Measurements from ENCODE around the gene MED16.

Gene MED16

DNA sequence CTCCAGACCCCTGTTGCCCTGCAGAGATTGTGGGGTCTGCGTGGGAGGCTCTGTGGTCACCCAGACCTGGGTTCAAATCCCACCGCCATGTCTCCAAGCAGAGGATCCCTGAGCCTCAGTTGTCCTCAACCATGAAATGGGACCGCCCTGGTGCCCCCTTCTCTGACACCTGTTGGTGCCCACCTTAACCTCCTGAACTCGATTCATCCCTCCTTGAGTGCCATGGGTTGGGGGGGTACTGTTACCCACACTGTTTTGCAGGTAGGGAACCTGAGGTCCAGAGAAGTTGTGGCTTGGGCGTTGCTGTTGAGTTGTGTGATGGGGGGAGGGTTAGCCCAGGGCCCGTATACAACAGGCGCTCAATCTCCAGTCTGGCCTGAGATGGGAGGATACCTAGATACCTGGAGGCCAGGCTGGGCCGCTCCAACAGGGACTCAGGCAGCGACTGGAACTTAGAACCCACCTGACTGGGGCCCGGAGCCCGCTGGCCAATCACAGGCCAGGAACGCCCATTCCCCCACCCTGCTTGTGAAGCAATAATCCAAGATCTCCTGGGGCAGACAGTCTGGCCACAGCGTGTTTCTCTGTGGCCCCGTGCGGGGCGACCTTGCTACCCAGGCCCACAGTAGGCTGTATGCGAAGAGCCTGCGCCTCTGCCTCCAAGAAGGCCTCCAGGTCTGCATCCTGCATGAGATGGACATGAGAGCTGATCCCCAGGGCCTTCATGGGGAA, 35.6 kb upstream of the MED16 start:
- DNase-seq (ENCODE audit: low spot score): no peak

GRCh38 chr19:927780-928401, 34.9 kb upstream of the MED16 start:
- no peak for DNase-seq (ENCODE audit: low spot score)

DNA sequence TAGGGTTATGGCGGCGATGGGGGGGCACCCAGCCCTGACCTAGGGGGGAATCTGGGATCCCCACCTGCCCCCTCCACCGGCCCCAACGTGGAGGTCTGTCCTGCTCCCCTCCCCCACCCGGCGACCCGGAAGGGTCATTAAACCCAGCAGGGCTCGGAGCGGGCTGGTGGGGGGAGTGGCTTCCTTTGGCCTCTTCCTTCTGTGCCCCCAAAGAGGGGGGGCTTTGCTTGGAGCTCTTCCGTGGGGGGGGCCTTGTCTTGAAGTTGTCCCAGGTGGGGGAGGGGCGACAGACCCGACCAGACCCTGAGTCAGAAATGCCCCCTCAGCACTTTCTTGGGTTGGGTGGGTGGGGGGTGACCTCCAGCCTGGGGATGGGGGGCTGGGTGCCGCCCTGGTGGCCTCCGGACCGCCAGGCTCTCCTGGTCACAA, 34.4 kb upstream of the MED16 start:
- no peak for DNase-seq (ENCODE audit: low spot score)

- DNase-seq (ENCODE audit: low spot score): peak; percentile 29
These were observed 33.8 kb upstream of the MED16 start for GRCh38 chr19:926589-927350.

DNA sequence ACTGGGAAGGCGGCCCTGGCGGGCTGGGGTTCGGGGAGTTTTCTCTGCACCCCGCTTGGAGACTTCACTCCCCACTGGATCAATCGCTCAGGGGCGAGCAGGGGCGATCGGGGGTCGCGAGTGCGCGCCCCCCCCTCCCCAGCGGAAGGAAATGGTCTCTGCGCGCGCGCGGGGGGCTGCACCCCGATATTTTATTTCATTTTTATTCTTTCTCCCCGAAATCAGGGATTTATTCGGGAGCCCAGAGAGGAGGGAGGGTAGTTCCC, 33.3 kb upstream of the MED16 start:
- DNase-seq (ENCODE audit: low spot score): no peak

DNA sequence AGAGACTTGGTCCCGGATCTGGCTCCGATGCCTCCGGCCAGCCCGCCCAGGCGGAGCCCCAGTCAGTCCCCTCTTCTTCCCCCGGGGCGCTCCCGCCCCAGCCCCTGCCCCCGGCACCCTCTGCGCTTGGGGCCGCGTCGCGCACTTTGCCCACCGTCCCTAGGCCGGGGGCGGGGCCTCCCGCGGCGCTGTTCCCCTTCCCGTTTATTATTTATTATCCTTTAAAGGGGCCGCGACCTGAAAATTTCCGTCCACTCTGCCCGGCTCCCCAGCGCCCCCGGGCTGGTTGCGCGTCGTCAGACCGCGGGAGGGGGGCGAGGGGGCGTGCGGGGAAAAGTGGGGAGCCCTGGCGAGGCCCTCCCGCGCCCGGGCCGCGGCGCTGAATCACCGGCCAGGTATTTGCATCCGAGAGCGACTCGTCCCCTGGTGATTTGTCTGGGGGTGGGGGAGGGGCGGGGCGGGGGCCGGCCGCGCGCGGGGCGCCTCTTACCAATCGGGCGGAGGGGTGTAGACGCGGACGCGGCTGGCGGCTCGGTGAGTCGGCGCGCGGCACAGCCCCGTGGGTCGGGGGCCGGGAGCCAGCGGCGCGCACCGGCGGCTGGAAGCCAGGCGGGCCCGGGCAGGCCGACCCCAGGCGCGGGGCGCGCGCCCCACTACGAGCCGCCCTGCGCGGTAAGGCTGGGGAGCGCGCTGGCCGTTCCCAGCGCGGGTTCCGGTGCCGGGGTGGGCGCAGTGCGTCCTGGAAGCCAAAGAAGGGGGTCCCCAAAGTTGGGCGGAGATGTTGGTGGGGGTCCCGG, 32.7 kb upstream of the MED16 start, which contains the start of gene ARID3A:
TSS of gene ARID3A (plus strand) at position 510 of the 797 bp plus-strand sequence. CDS start 3,494 bp downstream, outside the sequence.
- DNase-seq (ENCODE audit: low spot score): peak; percentile 88

DNA sequence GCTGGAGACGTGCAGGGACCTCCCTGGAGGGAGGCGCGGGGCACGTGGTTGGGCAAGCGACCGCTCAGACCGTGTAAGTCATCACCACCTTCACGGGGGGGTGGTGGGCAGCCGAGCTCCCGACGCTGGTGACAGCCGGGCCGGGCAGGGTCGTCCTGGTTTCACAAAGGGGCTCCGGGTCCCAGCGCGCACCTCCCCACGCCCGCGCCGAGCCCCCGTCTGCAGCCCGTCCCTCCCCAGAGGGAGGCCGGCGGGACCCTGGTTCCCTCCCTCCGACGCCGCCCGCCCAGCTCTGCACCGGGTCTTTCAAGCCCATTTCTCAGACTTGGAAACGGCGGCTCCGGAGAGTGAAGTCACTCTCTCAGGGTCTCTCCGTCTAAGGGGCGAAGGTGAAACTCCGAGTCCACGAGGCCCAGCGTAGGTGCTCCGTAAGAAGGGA, 32.1 kb upstream of the MED16 start:
- peak; percentile 66 for DNase-seq (ENCODE audit: low spot score)

DNA sequence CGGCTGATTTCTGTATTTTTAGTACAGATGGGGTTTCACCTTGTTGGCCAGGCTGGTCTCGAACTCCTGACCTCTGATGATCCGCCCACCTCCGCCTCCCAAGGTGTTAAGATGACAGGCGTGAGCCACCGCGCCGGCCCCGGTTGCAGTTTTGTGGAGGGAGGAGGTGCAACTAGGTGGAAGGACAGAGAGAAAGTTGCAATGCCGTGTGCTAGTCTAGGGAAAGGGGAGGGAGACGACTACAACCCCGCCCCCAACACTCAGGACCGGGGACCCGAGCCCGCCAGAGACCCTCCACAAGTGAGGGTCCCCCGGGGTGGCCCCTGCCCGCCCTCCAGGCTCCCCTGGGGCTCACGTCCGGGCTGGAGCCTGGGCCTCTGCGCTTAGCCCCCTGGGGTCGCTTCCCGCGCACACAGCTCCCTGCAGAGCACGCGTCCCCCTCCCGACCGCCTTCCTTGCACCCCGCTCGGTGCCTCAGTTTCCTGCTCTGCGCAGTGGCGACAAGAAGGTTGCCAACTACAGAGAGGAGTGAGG, 31.6 kb upstream of the MED16 start:
- DNase-seq (ENCODE audit: low spot score): no peak

DNA sequence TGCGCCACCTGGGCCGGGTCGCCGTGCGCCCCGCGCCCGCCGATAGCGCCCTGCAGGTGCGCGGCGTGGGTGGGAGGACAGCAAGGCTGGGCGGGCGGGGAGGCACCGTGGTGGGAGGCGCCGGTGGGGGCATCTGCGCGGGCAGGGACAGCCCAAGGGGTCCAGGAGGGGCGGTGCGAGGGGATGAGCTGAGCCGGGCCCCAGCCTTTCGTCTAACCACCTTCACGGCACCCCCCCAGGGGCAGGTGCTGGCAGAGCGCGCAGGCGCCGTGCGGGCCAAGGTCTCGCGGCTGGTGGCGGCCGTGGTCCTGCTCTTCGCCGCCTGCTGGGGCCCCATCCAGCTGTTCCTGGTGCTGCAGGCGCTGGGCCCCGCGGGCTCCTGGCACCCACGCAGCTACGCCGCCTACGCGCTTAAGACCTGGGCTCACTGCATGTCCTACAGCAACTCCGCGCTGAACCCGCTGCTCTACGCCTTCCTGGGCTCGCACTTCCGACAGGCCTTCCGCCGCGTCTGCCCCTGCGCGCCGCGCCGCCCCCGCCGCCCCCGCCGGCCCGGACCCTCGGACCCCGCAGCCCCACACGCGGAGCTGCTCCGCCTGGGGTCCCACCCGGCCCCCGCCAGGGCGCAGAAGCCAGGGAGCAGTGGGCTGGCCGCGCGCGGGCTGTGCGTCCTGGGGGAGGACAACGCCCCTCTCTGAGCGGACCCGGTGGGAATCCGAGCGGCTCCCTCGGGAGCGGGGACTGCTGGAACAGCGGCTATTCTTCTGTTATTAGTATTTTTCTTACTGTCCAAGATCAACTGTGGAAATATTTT, 27.3 kb upstream of the MED16 start:
- DNase-seq (ENCODE audit: low spot score): peak; percentile 25

DNA sequence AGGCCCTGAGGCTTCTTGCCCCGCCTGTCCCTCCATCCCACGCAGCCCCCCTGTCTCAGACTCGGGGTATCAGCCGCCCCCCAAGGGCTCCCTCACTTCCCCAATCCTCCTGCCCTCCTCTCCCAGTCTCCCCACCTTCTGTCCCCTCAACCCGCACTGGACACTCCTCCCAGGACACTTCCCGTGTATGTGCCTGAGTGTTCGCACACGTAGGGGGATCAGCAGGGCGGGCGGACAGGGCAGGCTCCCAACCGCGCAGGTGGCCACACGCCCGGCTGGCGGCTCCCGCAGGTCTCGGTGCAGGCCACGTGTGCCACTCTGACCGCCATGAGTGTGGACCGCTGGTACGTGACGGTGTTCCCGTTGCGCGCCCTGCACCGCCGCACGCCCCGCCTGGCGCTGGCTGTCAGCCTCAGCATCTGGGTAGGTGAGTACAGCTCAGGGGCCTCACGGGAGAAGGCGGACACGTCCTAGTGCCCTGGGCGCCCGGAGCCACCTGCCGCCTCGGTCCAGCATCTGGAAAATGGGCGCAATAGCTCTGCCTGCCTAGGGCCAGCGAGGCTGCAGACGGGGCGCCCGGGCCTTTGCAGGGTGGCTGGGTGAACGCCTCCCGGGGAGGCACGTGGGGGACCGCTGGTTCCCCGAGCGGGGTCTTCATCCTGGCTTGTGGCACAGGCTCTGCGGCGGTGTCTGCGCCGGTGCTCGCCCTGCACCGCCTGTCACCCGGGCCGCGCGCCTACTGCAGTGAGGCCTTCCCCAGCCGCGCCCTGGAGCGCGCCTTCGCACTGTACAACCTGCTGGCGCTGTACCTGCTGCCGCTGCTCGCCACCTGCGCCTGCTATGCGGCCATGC, 26.4 kb upstream of the MED16 start:
- peak; percentile 42 for DNase-seq (ENCODE audit: low spot score)

DNA sequence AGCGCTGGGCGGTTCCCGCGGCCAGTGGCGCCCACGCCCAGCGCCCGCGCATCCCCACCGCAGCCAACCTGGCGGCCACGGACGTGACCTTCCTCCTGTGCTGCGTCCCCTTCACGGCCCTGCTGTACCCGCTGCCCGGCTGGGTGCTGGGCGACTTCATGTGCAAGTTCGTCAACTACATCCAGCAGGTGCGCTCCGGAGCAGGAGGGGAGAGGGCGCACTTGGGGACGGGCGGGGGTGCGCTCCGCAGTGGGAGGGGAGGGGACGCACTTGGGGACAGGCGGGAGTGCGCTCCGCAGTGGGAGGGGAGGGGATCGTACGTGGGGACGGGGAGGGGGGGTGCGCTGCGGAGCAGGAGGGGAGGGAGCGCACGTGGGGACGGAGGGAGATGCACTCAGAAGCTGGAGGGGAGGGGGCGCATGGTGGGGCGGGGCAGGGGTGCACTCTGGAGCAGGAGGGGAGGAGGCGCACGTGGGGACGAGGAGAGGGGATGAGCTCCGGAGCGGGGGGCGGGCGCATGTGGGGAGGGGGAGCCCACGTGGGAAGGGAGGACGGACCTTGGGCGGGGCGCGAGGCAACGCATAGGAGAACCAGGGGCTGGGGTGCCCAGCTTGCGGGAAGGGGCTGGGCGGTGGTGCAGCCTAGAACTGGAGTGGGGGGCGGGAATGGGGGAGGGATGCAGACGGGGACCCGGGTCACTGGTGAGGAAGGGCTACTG, 25.7 kb upstream of the MED16 start:
- no peak for DNase-seq (ENCODE audit: low spot score)

GRCh38 chr19:918152-918437, 25.1 kb upstream of the MED16 start:
- no peak for DNase-seq (ENCODE audit: low spot score)

GRCh38 chr19:917323-918151, 24.6 kb upstream of the MED16 start, which contains the start of gene KISS1R:
TSS of gene KISS1R (plus strand) at chr19:917333. CDS start at chr19:917503, 170 bp downstream.
- DNase-seq (ENCODE audit: low spot score): peak; percentile 40

GRCh38 chr19:916645-917322, 23.8 kb upstream of the MED16 start:
- no peak for DNase-seq (ENCODE audit: low spot score)

GRCh38 chr19:913080-913748, 20.2 kb upstream of the MED16 start, which contains the start of gene R3HDM4:
TSS of gene R3HDM4 (minus strand) at chr19:913219. CDS start at chr19:913157, 62 bp downstream.
- peak; percentile 69 for DNase-seq (ENCODE audit: low spot score)

- DNase-seq (ENCODE audit: low spot score): no peak
These were observed 19.4 kb upstream of the MED16 start for GRCh38 chr19:912181-913079.
